Stimulated activated CD8-positive, alpha-beta memory T cell treated with anti-CD3 and anti-CD28 coated beads, Interleukin-4, amount 100 ng/mL, for 24 hours (primary cell): ENCODE measurements around the gene HOXA5.

Source experiments
- DNase-seq: peaks from one replicate; pipeline ENCODE4 v3.0.0-alpha.2; 2020; ENCODE audit warnings: low read depth

Gene HOXA5

DNA sequence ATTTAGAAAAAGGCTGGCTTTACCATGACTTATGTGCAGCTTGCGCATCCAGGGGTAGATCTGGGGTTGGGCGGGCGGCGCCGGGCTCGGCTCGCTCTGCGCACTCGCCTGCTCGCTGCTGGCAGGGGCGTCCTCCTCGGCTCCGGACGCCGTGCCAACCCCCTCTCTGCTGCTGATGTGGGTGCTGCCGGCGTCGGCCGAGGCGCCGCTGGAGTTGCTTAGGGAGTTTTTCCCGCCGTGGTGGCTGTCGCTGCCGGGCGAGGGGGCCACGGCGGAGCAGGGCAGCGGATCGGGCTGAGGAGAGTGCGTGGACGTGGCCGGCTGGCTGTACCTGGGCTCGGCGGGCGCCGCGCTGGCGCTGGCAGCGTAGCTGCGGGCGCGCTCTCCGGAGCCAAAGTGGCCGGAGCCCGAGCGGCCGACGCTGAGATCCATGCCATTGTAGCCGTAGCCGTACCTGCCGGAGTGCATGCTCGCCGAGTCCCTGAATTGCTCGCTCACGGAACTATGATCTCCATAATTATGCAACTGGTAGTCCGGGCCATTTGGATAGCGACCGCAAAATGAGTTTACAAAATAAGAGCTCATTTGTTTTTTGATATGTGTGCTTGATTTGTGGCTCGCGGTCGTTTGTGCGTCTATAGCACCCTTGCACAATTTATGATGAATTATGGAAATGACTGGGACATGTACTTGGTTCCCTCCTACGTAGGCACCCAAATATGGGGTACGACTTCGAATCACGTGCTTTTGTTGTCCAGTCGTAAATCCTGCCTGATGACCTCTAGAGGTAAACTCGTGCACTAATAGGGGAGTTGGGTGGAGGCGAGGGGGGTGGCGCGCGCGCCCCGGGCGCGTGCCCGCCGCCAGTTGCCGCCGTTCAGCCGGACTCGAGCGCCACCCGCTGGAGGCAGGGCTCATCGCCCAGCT, at the start of gene HOXA5:
Gene HOXA5 (minus strand): TSS at position 659 of the 927 bp plus-strand sequence. CDS start 74 bp downstream, at position 585.
- no peak for DNase-seq

DNA sequence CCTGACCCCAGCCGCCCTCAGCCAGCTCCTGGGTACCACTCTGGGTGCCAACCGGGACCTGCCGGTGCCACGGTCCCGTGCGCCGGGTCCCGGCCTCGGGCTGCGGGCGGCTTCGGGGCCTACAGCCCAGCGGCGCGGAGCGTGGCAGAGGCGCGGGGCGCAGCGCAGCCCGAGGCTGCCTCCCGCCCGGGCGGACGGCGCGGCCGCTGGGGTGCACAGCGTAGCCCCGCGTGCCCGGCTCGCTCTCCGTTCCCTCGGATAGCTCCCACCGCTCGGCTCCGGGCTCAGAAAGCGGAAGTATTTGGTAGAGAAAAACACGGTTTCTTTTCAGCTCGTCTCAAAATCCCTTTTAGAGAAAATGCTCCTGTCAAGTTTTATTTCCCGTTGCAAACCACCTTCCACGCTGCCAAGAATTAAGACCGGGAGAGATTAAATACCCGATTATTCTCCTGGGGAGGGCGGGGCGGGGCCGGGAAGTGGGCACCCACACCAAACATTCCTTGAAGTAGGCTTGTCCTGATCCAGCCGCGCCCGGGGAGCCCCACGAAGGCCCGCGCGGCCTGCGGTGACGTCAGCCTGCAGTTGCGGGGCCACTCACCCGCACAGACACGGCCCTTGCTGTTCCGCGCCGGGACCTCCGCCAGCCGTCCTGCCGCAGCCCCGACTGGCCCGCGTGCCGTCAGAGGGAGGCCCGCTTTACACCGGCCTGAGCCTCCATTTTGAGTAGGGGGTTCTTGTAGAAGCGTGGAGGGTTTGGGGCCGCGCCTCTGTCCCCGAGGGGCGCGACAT, 49.3 kb upstream of the HOXA5 start:
- no peak for DNase-seq

DNA sequence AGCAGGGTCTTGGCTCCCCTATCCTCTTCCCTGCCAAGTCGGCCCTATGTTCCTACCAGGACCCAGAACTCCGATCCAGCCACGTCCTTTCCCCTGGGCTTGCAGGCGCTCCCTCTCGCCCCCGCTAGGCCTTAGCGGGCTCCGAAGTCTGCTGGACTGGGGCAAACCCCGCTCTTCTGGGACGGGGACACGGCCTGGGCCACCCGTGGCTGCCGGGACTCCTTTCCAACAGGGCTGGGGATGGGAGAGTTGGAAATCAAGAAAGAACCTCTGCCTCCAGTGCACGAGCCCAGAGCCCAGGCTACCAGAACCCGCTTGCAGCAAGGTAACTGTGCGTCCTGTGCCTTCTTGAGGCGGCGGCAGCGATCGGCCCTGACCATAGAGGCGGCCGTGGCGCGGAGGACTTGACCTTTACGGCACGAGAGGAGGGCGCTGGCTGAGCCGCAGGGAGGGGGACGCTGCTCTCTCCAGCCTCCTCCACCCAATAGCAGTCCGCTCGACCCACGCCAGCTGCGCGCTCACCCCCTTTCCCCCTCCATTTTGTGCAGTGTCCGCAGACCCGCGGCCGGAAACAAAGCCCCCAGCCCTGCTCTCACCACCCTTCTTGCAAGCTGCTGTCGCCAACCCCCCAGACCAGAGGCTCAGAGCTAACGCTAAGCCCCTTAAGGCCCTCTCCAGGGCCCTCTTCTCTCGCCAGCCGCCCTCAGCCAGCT, 48.5 kb upstream of the HOXA5 start:
- DNase-seq: no peak

DNA sequence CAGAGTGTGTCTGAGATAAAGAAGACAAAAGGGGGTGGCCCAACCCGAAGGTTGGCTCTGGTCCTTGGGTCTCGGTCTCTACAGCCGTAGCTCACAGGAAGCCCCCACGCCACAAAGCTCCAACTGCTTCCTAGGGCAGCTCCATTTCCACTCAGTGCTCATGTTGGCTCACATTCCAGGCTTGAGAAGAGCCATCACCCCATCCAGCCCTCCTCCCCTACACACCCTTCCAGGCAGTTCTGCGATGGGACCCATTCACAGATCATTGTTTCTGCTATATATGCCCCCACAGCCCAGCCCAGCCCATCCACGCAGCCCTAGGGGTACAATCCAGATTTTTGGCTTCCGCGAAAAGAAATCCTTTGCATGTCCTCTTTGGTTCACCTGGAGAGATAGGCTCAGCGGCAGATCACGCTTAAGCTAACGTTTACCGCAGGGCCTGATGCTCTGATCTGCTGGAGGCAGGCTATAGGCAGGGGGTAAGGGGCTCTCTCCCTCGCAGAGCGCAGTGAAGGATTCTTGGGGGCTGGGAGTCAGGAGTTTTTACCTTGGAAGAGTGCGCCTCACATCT, 47.8 kb upstream of the HOXA5 start:
- no peak for DNase-seq

DNA sequence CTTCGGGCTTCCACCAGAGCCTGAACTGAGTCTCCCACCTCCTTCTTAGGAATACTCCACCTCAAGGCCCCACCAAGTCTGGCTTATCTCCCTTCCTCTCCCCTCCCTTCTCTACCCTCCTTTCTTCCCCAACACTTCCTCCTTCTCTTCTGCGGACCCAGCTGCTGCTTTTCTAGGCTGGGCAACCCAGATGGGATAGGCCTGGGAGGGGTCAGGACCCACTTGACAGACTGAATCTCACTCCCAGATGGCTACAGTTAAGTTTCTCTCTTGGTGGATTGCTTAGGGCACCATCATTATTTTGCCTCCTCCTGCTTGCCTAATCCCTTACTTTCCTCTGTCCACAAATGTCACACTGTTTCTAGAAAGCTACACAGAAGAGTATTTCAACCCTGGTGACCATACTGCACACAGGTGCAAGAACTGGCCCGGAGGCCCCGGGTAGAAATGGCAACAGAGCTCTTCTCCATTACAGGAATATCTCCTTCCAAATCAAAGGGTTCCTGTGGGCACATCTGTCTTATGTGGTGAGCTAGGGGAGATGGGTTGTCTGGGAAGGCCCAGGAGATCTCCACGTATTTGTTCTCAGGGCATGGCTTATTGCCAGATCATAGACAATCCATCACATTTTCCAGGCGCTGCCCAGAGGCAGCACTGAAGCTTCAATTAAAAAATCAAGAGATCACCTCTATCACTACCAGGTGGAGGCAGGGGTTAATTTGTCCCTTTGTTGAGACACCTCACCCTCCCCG, 46.7 kb upstream of the HOXA5 start:
- DNase-seq: no peak

DNA sequence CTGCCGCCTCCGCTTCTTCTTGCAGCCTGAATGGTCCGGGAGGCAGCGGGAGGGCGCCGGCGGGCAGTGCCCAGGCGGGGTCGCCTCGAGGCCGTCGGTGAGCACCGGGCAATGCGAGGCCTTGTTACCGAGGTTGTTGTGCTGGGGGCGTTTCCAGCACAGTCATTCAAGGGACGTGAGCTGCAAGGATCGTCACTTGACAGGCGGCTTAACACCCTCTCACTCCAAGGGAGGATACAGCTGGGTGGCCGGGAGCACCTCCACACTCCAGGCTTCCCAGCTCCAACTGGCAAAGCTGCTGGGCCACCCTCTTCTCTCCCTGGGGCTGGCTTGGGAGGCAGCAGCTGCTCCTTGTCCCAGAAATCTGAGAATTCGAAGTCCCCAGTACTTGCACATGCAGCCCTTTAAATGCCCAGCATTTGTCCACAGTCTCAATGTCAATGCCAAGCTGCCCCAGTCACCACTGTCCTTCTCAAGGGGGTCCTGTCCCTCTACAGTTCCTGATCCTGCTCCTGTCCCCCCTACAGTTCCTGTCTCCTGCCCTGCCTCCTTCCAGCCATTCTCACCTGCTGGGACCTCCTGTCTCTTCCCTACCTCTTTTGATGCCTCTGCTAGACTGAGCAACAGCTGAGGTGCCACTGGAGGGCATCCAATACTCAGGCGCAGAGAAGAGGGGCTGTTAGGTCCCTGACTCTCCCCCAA, 46.0 kb upstream of the HOXA5 start:
- DNase-seq: no peak

DNA sequence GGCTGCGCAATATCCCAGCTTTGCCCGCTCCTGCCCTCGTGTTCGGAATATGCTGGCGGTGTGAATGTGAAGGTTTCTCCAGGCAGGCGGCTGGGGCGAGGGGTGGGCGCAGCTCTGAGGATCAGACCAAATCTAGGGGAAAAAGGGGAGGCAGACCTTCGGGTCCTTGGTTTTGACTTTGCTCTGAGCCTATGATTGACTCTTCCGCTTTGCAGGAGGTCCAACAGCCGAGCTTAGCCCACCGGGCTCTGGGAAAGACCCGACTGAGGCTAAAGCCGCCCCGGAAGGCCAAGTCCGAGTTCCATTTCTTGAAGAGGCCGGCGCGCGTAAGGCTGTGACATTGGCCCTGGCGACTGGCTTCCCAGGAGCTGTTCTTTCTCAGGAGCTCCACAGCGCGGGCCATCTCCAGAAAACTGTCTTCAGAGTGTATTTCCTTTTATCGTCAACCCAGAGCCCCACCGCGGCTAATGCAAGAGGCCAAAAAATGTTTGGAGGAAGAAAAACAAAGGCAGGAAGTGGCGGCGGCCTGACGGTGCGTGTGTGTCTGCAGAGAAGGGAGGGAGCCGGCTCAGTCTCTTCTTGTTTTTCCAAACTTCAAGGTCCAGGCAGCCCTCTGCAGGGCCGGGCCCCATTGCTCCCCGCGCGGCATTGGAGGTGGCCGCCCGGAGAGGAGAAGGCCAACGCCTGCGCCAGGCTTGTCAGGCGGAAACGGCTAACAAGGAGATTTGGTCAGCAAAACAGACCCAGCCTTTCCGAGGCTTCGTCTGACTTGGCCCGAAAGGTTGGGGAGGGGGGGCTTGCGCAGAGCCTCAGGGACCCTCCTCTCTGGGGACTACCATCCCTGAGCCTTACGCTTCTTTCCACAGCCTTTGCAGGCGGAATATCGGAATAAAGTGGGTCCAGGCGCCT, 45.2 kb upstream of the HOXA5 start:
- no peak for DNase-seq

DNA sequence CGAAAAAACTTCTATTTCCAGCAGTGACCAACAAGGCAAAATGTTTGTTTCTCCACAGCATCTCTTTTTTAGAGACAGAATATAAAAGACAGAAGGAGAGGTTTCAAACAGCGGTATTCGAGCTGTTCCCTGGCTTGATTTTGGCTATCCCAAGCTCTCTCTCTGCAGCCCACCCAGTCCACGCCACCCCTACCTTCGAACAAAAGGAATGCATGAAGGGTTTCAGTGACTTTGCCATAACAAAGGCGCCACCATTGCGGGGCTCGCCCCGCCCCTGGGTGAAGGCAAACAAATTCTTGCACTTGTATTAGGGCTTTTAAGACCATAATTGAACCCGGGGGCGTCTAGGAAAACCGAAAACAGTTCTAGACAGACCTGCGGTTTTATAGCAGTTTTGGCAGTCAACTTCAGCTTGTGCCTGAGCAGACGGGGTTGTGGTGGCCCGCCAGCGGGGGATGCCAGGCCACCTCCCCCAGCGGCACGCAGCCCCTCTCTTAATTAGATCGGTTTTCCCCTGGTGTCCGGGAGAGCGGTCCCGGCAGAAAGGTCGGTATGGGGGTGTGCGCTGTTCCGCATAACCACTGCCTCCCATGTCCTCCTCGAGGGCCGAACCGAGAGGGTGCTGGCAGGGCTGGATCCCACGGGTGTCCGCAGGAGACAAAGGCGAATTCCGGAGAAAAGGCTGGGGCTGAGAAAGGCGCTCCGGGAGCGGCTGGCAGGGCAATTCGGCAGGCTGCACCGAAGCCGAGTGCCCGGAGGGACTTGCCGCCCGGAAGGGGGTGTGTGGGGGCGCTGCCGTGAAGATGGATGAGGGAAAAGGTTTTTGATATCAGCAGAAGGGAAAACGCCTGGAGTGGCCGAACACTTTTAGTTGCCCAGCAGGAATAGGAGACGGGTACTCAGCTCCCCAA, 44.2 kb upstream of the HOXA5 start:
- no peak for DNase-seq

DNA sequence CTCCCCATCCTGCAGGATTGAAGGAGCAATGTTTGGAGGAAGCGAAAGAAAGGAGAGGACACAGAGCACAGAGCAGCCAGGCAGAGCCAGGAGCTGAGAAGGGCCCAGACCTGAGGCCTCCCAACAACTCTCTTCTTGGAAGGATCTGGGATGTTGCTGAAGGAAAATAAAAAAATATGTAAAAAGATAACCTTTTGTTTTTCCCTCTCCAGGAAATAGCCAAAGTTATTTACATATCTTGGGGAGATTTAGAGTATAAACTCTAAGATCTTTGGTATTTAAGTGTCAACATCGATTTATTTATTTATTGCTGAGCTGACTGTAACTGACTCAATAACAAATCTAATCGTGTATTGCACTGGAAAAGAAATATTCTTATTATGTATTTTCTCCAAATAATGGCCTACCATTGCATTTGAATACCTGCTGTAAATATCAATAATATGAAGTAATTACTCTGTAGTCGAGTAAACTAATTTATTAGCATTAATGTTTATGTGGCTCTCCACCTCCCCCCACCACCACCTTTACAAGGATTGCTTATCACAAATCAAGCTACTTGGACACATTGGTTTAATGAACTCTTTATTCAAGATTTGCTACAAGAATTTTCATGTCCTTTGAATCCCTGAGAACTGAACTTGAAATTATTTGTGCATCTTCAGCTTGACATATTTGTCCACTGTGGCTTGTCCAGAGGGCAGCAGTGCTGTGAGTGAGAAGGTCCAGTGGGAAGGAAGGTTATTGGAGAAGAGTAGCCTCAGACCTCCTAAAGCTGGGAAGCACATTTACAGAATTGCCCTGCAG, 43.4 kb upstream of the HOXA5 start:
- no peak for DNase-seq

DNA sequence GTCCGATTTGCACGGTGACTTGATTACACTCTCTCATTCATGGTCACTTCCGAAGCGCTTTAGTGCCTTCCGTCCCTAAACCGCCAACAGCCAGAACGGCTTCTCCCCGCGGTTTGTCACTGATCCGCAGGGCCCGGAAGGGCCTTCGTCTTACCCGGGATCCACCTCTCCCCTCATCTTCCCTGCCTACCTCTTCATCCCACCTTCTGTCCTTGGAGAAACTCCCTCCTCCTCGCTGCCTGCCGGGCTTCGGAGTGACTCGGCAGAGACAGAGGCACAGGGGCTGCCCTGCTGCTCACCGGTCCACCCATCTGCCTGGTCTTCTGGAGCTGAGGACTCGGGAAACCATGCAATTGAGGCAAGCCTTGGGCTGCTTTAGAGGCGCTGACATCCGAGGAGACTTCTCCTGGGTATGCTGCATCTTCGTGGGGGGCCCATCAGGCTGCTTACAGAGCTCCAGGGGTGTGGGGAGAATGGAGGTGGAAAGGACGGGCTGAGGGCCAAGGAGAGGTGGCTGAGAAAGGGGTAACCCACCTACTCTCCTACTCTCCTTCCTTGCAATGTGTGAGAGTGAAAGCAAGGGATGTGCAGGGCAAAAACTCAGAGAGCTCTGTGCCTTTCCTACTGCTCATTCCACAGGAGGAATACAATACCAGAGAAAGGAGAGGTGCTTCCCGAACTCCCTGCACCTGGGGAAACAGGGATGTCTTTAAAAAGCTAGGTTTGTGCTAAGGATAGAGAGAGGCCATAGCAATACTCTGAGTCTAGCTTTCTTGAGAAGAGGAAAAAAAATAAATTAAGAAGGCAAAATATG, 42.6 kb upstream of the HOXA5 start:
- no peak for DNase-seq

DNA sequence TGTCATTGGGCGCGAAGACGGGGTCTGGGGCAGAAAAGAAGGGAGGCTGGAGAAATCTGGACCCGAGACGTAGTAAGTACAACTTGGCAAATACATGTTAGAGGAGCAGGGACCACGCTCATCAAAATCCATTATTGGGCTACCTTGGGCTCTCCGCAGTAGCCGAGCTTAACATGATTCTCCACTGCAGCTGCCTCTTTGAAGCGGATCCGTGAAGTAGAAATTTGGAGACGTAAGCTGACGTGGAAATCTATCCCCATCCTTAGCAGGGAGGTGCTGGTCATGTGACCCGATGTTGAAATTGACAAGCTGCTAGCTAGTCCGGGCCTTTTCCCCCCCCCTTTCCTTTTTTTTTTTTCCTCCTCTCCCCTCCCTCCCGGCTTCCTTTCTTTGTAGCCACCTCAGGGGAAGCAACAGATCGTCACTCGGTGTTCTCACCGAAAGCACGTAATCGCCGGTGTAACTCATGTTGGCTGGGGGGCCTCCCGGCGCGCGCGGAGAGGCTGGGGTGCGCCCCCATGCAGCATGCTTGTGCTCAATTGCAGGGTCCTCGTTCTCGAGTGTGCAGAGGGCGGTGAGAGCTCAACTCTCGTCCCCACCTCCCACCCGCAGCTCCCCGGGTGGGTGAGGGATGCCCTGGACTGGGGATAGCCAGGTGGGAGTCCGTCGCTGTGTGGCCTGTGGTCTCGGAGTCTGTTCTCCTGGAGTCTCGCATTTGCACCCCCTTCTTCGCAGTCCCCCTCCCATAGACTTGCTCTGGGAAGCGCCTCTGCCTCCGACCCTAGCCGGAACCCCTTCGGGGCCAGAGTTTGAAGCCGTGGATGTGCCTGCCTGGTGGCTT, 41.8 kb upstream of the HOXA5 start, which contains the start of gene HOXA11:
Gene HOXA11 (minus strand): TSS at position 220 of the 841 bp plus-strand sequence. CDS start 88 bp downstream, at position 132.
- DNase-seq: no peak

DNA sequence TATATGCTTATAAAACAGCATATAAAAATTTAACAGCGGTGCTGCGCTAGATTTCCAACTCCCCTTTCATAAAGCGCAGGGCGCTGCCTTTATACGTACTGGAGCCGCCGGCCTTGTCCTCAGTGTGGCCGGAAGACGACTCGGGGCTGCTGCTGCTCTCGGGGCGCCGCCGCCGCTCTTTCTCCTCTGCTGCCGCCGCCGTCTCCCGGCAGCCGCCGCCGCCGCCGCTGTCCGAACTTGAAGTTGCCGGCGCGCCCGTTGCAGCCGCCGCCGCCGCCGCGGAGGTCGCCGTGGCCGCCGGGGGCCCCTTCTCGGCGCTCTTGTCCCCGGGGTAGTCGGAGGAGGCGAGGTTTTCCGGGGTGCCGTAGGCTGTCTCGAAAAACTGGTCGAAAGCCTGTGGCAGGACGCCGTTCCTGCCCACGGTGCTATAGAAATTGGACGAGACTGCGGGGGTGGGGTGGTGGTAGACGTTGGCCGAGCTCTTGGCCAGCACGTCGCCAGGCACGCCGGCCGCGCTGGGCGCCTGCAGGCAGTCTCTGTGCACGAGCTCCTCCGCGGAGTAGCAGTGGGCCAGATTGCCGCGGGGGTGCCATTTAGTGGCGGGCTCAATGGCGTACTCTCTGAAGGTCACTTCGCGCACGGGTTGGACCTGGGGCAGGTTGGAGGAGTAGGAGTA, 41.0 kb upstream of the HOXA5 start:
- DNase-seq: no peak

DNA sequence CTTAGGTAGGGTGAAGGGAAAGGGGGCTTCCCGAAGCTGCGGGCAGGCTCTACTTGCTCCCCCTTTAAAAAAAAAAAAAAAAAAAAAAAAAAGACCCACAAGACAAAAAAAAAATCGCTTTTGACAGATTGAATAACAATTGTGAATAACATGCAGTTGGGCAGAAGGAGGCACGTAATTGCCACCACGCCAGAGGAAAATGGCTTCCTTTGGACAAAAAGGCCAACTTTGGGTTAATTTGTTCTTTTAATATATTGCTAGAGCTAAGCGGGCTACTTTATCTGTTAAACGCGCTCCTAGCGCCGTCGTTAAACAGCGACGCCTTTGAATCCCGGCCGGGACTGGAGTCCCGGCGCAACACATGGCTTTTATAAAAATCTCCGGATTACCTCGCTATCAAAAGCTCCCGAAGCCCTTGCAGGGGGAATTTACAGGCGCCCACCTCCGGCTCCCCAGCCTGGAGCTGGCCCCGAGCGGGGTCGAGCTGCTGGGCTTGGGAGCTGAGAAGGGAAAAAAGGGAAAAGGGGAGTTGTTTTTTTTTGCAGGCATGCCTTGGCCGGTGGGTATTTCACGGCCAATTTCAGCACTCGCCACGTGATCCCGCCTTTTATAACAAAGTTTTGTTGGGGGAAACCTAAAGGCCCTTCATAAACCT, 40.3 kb upstream of the HOXA5 start:
- no peak for DNase-seq

DNA sequence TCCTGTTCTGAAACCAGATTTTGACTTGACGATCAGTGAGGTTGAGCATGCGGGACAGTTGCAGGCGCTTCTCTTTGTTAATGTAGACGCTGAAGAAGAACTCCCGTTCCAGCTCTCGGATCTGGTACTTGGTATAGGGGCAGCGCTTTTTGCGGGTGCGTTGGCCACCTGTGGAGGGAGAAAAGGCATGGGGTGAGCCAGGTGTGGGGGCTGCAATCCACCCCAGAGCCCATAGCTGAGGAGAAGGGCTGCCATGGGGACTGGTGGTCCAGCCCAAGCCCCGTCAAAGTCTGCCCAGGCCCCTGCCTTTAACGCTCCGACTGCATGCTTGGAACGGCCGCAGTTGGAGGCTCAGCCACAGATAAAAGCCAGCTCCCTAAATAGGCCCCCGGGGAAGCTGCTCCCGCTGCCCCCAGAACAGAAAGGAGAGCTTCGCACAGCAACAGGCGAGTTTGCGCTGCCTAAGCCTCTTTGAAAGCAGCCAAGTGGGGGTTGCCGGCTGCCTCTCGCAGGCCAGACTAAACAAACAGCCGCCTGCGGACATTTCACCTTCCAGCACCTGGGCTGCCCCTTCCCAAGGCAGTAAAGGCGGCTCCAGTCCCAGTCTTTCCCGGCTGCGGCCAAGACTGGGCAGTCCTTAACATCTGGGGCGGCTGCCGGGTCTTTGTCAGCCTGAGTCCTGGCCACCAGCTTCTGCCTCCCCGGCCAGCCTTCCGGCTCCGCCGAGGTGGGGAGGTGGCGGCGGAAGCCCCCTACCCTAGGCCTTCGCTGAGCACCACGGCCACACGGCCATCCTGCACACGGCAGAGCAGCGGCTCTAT, 39.6 kb upstream of the HOXA5 start:
- no peak for DNase-seq
